IPS DF 6.9 (cell line): ENCODE measurements around the gene PAQR7.
"Not testable (repeated sequence)": the region's sequence is repeated elsewhere in the genome, so short reads cannot be mapped to it uniquely, and the experiment has no call there.

Source experiments
- DNase-seq: peaks from one replicate; pipeline ENCODE4 v3.0.0-alpha.2; 2013; ENCODE audit warnings: low read depth, low spot score
- H3K27ac ChIP-seq: one replicate; pipeline ENCODE4 v1.5.1; 2013; ENCODE audit warnings: low read length, control low read depth
- H3K27me3 ChIP-seq: 2 replicates; pipeline ENCODE4 v1.6.1; 2013; ENCODE audit warnings: mild to moderate bottlenecking, low read length; ENCODE audit not compliant: control insufficient read depth, insufficient read depth
- H3K36me3 ChIP-seq: 2 replicates; pipeline ENCODE4 v1.6.1; 2013; ENCODE audit warnings: low read length; ENCODE audit not compliant: control insufficient read depth, insufficient read depth
- H3K4me1 ChIP-seq: 2 replicates; pipeline ENCODE4 v1.6.1; 2013; ENCODE audit warnings: low read length; ENCODE audit not compliant: control insufficient read depth, insufficient read depth
- H3K4me3 ChIP-seq: 2 replicates; pipeline ENCODE4 v1.5.1; 2013; ENCODE audit warnings: mild to moderate bottlenecking, low read length
- H3K9me3 ChIP-seq: 2 replicates; pipeline ENCODE4 v1.6.1; 2013; ENCODE audit warnings: low read length, inconsistent platforms; ENCODE audit not compliant: control insufficient read depth, insufficient read depth
- WGBS: extraction: QIAGEN DNeasy Blood & Tissue Kit; methylation state at CpG from one replicate; pipeline ENCODE4 v1.1.7; 2013; ENCODE audit warnings: mixed read lengths, missing lambda C conversion rate; ENCODE audit not compliant: insufficient read length, insufficient coverage; 5-methylcytosine and 5-hydroxymethylcytosine counted together

The PAQR7 gene

GRCh38 chr1:25847929-25848328 is 27.6 kb downstream of the PAQR7 start:
- Histone ChIP-seq H3K4me3 (no peak overlapping the region), H3K9me3 (no peaks in the 10 kb centered on the region), H3K27ac (no peak overlapping the region), H3K36me3 (no peaks in the 10 kb centered on the region), H3K4me1 (no peaks in the 10 kb centered on the region), H3K27me3 (no peaks in the 10 kb centered on the region)
- no CpG with 5 or more reads among the region's 4 CpGs for WGBS
- no peak for DNase-seq

DNA sequence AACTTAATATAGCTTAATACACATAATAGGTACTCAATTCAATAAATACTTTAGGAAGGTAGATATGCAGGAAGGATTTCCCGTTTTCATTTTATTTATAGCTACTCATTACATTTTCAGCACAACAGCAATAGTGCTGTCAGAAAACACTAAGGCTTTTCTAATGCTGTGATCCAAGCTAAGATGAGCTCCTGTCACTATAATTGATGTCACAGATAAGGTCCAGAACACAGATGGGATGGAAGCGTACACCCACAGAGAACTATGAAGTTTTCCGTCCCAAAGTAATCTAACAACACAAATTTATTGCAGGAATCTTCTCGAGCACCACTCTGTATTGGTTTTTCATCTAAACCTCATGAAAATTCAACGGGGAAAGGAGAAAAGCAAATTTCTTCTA is 29.8 kb downstream of the PAQR7 start:
- Histone ChIP-seq H3K4me3 (no peak overlapping the region), H3K4me1 (no peaks in the 10 kb centered on the region), H3K27me3 (no peaks in the 10 kb centered on the region), H3K9me3 (no peaks in the 10 kb centered on the region), H3K36me3 (no peaks in the 10 kb centered on the region), H3K27ac (no peak overlapping the region)
- WGBS: no CpG with 5 or more reads among the region's 5 CpGs
- DNase-seq: no peak

DNA sequence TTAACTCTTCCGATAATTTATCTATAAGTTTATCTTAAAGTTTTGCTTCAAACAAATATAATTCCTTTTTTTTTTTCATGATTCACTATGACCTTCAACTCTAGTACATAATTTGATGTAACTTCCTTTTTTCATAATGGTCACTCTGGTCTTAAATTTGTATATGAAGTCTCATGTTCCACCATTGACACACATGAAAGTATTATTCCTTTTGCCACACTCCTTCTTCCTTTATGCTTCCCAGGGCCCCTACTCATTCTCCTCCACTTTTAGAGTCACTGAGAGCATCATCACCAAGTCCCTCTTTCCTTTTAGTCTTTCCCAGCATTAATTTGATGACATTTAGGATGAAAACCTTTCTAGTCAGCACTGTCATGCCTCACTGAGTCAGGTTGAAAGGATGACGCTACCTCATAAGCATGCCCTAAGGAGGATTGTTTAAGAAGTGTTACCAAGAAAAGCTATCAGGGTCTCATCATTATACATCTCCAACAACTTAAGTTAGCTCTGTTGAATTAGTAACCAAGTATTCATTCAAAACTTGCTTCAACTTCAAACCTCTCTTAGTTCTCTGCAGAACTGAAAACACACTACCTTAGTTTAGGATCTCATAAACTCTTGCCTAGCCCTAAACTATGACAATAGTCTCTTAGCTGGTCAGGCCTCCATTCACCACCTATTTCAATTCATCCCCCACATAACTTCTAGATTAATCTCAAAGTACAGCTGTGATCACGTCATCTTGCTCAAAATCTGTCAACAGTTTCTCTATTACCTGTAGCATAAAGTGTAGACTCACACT is 30.8 kb downstream of the PAQR7 start:
- no peak for DNase-seq
- Histone ChIP-seq H3K36me3 (no peaks in the 10 kb centered on the region), H3K27ac (no peak overlapping the region), H3K27me3 (no peaks in the 10 kb centered on the region), H3K4me3 (no peak overlapping the region), H3K9me3 (no peaks in the 10 kb centered on the region), H3K4me1 (no peaks in the 10 kb centered on the region)
- WGBS: 100% methylated on average over 1 of the region's 3 CpGs

DNA sequence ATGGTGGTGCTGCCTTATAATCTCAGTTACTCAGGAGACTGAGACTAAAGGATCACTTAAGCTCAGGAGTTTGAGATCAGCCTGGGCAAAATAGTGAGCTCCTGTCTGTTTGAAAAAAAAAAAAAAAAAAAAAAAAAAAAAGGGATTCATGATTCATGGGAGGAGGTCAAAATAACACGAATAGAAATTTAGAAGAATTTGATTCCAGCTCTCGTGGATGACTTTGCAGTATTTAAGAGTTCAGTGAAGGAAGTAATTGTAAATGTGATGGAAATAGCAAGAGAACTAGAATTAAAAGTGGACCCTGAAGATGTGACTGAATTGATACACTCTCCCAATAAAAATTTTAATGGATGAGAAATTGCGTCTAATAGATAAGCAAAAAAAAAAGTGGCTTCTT is 32.0 kb downstream of the PAQR7 start:
- no peaks in the 10 kb centered on the region for H3K9me3 ChIP-seq
- no peak overlapping the region for H3K27ac ChIP-seq
- H3K4me1 ChIP-seq: no peaks in the 10 kb centered on the region
- H3K27me3 ChIP-seq: no peaks in the 10 kb centered on the region
- no peak for DNase-seq
- 100% methylated on average over 1 of the region's 3 CpGs for WGBS
- no peak overlapping the region for H3K4me3 ChIP-seq
- H3K36me3 ChIP-seq: no peaks in the 10 kb centered on the region

- not testable (repeated sequence) for H3K4me3 ChIP-seq, H3K27me3 ChIP-seq, H3K4me1 ChIP-seq, DNase-seq, H3K27ac ChIP-seq, H3K36me3 ChIP-seq, H3K9me3 ChIP-seq
- 100% methylated on average over 1 of the region's 4 CpGs for WGBS
Observed at GRCh38 chr1:25839808-25840207, 35.7 kb downstream of the PAQR7 start.

GRCh38 chr1:25837262-25837875 is 38.1 kb downstream of the PAQR7 start:
- no peak for DNase-seq
- no peak overlapping the region for H3K4me3 ChIP-seq
- H3K9me3 ChIP-seq: no peaks in the 10 kb centered on the region
- no peaks in the 10 kb centered on the region for H3K27me3 ChIP-seq
- H3K4me1 ChIP-seq: no peaks in the 10 kb centered on the region
- no CpG with 5 or more reads among the region's 1 CpG for WGBS
- H3K27ac ChIP-seq: no peak overlapping the region
- H3K36me3 ChIP-seq: peaks cover 3% of the 10 kb centered on the region; the same call in 1 of the 2 replicates

DNA sequence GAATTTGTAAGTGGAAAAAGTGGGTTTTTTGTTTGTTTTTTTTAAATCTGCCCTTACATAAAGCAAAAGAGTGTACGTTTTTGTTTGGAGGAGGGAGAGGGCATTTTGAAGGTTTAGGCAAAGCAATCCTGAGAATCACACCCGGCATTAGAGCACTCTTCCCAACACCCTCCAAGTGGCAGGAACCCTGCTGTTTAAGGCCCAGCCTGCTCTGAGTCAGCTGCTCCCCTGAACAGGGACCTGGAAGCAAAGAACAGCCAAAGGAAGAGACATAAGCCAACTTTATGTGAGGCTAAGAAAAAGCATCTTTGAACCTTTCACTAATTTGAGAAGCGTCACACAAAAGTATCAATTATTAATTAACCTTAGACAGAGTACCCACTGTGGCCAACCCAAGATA is 38.8 kb downstream of the PAQR7 start:
- no peak overlapping the region for H3K4me3 ChIP-seq
- peaks cover 4% of the 10 kb centered on the region; the same call in 1 of the 2 replicates for H3K36me3 ChIP-seq
- no peaks in the 10 kb centered on the region for H3K27me3 ChIP-seq
- H3K27ac ChIP-seq: no peak overlapping the region
- 100% methylated on average over 1 of the region's 3 CpGs for WGBS
- H3K4me1 ChIP-seq: no peaks in the 10 kb centered on the region
- no peaks in the 10 kb centered on the region for H3K9me3 ChIP-seq
- no peak for DNase-seq

DNA sequence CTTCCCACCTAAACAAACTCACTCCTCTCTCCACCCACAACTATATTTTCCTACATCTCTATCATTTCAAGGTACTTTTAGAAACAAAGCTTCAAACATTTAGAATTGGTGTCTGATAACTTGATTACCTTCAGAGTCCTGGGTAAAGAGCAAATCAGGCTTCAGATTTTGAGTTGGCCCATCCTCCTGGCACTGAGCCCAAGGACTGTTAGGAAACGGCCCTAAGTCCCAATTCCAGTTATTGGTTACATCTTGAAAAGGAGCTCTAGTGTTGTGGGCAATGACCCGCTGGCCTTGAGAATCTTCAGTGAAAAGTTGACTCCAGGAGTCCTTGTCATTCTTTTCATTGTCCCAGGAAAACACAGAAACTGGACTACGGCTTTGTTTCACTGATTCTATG is 40.6 kb downstream of the PAQR7 start:
- Histone ChIP-seq H3K27ac (no peak overlapping the region), H3K9me3 (no peaks in the 10 kb centered on the region), H3K27me3 (no peaks in the 10 kb centered on the region), H3K4me1 (no peaks in the 10 kb centered on the region), H3K36me3 (peaks cover 12% of the 10 kb centered on the region; the same call in 1 of the 2 replicates), H3K4me3 (no peak overlapping the region)
- WGBS: no CpG with 5 or more reads among the region's 3 CpGs
- no peak for DNase-seq

DNA sequence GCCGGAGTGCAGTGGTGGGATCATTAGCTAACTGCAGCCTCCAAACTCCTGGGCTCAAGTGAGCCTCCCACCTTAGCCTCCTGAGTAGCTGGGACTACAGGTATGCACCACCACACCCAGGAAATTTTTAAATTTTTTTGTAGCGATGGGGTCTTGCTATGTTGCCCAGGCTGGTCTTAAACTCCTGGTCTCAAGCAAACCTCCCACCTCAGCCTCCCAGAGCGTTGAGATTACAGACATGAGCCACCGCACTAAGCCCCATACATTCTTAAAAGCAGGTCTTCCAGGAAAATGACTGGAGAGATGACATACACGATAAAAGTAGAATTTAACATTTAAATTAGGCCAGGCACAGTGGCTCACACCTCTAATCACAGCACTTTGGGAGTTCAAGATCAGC is 42.4 kb downstream of the PAQR7 start:
- no peak for DNase-seq
- peaks cover 22% of the 10 kb centered on the region; the same call in 1 of the 2 replicates for H3K36me3 ChIP-seq

DNA sequence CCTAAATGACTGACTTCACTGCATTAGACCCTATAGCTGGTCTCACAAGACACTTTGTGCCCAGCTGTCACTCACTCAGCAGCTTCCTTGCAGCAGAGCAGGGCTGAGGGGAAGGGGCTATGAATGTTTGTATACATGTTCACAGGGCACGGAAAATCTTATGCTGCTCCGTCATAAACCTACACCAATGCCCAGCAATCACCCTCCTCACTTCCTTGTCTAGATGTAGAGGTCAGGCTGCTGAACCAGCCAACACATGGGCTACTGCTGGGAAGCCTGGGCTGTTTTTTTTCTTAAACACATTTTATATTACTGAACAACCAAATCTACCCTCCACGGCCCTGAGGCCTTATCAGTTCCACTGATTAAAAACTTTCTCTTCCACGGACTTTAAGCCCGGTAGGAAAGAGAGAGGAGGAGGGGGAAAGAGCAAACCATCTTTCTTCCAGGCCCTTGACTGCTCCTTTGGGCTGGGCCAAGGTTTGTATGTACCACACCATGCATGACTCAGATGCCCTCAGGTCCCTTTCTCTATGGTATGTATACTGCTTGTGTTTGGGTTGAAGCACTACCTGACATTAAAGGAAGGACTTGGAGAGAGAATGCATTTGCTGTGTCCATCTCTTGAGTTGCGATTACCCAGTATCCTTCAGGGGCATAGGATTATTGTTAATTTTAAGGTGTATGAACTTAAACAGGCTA is 43.0 kb downstream of the PAQR7 start:
- peaks cover 22% of the 10 kb centered on the region; the same call in 1 of the 2 replicates for H3K36me3 ChIP-seq
- no peak for DNase-seq
- no peak overlapping the region for H3K4me3 ChIP-seq
- H3K27me3 ChIP-seq: no peaks in the 10 kb centered on the region
- H3K9me3 ChIP-seq: no peaks in the 10 kb centered on the region
- no peaks in the 10 kb centered on the region for H3K4me1 ChIP-seq
- no peak overlapping the region for H3K27ac ChIP-seq
- WGBS: no CpG with 5 or more reads among the region's 6 CpGs

More for the DNA sequence above, 42.4 kb downstream of the PAQR7 start:
- H3K4me1 ChIP-seq: no peaks in the 10 kb centered on the region
- no peak overlapping the region for H3K4me3 ChIP-seq
- H3K27ac ChIP-seq: no peak overlapping the region
- no CpG with 5 or more reads among the region's 5 CpGs for WGBS
- H3K27me3 ChIP-seq: no peaks in the 10 kb centered on the region
- no peaks in the 10 kb centered on the region for H3K9me3 ChIP-seq
